Measurements from ENCODE around the gene AMPH.

The AMPH gene

DNA sequence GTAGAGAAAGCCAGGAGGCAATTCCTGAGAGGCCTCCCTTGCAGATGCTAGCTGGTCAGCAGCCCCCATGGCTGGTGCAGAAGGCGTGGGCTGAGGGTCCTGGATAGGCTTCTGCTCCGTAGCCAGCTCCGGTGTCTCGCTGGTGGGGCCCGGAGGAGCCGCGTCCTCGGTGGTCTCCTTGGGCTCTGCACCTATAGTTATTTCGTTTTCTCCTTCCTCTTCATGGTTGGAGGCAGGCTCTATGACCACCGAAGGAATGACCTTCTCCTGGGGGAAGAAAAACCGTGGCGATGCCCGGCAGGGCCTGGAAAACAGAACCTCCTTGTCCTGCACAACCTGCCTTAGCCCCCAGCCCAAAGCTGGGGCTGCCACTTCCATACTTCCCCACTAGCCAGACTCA, 239.4 kb downstream of the AMPH start:
- no peak overlapping the region for H3K27ac ChIP-seq (ENCODE audit: low read length)

DNA sequence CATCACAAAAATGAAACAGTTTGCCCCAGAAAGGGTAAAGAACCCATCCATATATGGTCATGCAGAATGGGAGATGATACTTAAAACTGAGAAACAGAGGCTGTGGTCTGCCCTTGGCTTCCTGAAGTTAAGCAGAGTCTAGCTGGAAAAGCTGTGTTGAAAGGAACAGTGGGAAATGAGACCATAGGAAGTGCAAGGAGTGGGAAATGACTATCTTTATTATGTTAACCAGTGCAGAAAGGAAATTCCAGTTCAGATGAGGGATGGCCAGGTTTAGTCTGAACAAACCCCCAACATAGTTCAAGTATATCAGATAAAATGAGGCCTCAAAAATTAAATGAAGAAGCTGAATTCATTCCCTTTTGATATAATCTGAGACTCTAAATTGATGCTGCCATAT, 245.5 kb downstream of the AMPH start:
- no peaks in the 10 kb centered on the region for H3K9me3 ChIP-seq (ENCODE audit: insufficient read depth, low read length)
- H3K27me3 ChIP-seq (ENCODE audit: low read depth, low read length): 0 out of 2 replicates have a peak, but pooled peaks cover 9% of the 10 kb centered on the region
- no peak overlapping the region for H2AFZ ChIP-seq (ENCODE audit: low read depth, low read length)
- no peak overlapping the region for H3K27ac ChIP-seq (ENCODE audit: low read length)
- no peak overlapping the region for H3K9ac ChIP-seq (ENCODE audit: low read length)
- no peaks in the 10 kb centered on the region for H3K79me2 ChIP-seq (ENCODE audit: low read length)
- no peak for TF ChIP-seq EZH2phosphoT487 (IDR thresholded peaks at IDR 0.05; ENCODE audit: low read depth)
- TF ChIP-seq, protein P1, sequence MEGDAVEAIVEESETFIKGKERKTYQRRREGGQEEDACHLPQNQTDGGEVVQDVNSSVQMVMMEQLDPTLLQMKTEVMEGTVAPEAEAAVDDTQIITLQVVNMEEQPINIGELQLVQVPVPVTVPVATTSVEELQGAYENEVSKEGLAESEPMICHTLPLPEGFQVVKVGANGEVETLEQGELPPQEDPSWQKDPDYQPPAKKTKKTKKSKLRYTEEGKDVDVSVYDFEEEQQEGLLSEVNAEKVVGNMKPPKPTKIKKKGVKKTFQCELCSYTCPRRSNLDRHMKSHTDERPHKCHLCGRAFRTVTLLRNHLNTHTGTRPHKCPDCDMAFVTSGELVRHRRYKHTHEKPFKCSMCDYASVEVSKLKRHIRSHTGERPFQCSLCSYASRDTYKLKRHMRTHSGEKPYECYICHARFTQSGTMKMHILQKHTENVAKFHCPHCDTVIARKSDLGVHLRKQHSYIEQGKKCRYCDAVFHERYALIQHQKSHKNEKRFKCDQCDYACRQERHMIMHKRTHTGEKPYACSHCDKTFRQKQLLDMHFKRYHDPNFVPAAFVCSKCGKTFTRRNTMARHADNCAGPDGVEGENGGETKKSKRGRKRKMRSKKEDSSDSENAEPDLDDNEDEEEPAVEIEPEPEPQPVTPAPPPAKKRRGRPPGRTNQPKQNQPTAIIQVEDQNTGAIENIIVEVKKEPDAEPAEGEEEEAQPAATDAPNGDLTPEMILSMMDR (IDR thresholded peaks at IDR 0.05; ENCODE audit: low read depth, low read length): no peak
- no peaks in the 10 kb centered on the region for H4K20me1 ChIP-seq (ENCODE audit: insufficient read depth, low read length)
- no peak overlapping the region for H3K4me2 ChIP-seq (ENCODE audit: low read length)
- no peaks in the 10 kb centered on the region for H3K36me3 ChIP-seq (replicated peaks; ENCODE audit: low read depth, low read length)
- no peak overlapping the region for H3K4me3 ChIP-seq (ENCODE audit: low read length)
- no peaks in the 10 kb centered on the region for H3K4me1 ChIP-seq (ENCODE audit: low read length)

More for the DNA sequence above, 239.4 kb downstream of the AMPH start:
- TF ChIP-seq, protein P1 (IDR thresholded peaks at IDR 0.05; ENCODE audit: low read depth, low read length): no peak
- TF ChIP-seq EZH2phosphoT487 (IDR thresholded peaks at IDR 0.05; ENCODE audit: low read depth): no peak
- H3K9ac ChIP-seq (ENCODE audit: low read length): no peak overlapping the region
- no peaks in the 10 kb centered on the region for H4K20me1 ChIP-seq (ENCODE audit: insufficient read depth, low read length)
- H2AFZ ChIP-seq (ENCODE audit: low read depth, low read length): no peak overlapping the region
- H3K9me3 ChIP-seq (ENCODE audit: insufficient read depth, low read length): no peaks in the 10 kb centered on the region
- no peaks in the 10 kb centered on the region for H3K36me3 ChIP-seq (replicated peaks; ENCODE audit: low read depth, low read length)
- peaks cover 15% of the 10 kb centered on the region for H3K4me1 ChIP-seq (ENCODE audit: low read length)
- 0 out of 2 replicates have a peak, but pooled peaks cover 4% of the 10 kb centered on the region for H3K27me3 ChIP-seq (ENCODE audit: low read depth, low read length)
- no peak overlapping the region for H3K4me3 ChIP-seq (ENCODE audit: low read length)
- no peak overlapping the region for H3K4me2 ChIP-seq (ENCODE audit: low read length)
- H3K79me2 ChIP-seq (ENCODE audit: low read length): no peaks in the 10 kb centered on the region

DNA sequence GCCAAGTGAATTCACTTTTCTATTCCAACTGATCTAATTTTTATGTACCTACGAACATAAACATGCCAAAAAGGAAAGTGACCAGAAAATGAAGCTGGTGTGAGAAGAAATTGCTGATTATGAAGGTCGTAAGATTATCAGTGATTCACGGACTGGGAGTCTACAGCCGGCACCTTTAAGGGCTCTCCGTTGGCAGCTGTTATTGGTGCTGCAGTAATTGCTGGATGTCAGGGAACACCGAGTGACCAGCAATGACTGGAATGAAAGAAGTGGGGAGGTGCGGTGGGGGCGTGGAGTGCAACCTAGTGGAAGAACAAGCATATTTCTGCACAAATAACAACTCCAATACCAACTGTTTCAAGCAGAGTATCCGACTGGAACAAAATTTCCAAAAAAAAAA, 247.9 kb downstream of the AMPH start:
- no peaks in the 10 kb centered on the region for H4K20me1 ChIP-seq (ENCODE audit: insufficient read depth, low read length)
- H3K27ac ChIP-seq (ENCODE audit: low read length): no peak overlapping the region
- no peaks in the 10 kb centered on the region for H3K9me3 ChIP-seq (ENCODE audit: insufficient read depth, low read length)
- no peak overlapping the region for H3K9ac ChIP-seq (ENCODE audit: low read length)
- H3K36me3 ChIP-seq (replicated peaks; ENCODE audit: low read depth, low read length): no peaks in the 10 kb centered on the region
- peaks cover 16% of the 10 kb centered on the region; the same call in 1 of the 2 replicates for H3K27me3 ChIP-seq (ENCODE audit: low read depth, low read length)
- no peak overlapping the region for H3K4me3 ChIP-seq (ENCODE audit: low read length)
- H3K4me2 ChIP-seq (ENCODE audit: low read length): no peak overlapping the region
- TF ChIP-seq EZH2phosphoT487 (IDR thresholded peaks at IDR 0.05; ENCODE audit: low read depth): no peak
- TF ChIP-seq, protein P1 (IDR thresholded peaks at IDR 0.05; ENCODE audit: low read depth, low read length): no peak
- no peaks in the 10 kb centered on the region for H3K4me1 ChIP-seq (ENCODE audit: low read length)
- H3K79me2 ChIP-seq (ENCODE audit: low read length): no peaks in the 10 kb centered on the region
- H2AFZ ChIP-seq (ENCODE audit: low read depth, low read length): no peak overlapping the region

DNA sequence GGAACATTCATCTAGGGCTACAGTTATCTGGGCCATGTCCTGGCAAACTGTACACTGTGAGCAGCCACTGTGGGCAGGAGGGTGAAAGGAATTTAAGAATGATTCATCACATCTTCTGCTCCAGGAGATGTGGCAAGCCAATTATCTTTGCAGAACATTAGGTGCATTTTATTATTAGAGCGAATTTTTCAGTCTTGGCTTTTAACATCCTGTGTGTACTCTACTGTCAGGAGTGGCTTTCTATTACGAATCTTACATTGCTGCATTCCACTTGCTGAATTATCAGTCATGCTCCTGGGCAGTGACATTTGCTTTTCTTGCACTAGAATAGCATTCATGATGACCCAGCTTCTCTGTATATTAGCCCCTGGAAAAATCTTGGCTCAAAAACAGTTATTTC, 248.5 kb downstream of the AMPH start:
- Histone ChIP-seq H3K4me3 (ENCODE audit: low read length) (no peak overlapping the region), H4K20me1 (ENCODE audit: insufficient read depth, low read length) (no peaks in the 10 kb centered on the region), H3K4me2 (ENCODE audit: low read length) (no peak overlapping the region), H3K27ac (ENCODE audit: low read length) (no peak overlapping the region), H2AFZ (ENCODE audit: low read depth, low read length) (no peak overlapping the region), H3K4me1 (ENCODE audit: low read length) (no peaks in the 10 kb centered on the region), H3K27me3 (ENCODE audit: low read depth, low read length) (peaks cover 16% of the 10 kb centered on the region; the same call in 1 of the 2 replicates), H3K9me3 (ENCODE audit: insufficient read depth, low read length) (no peaks in the 10 kb centered on the region), H3K79me2 (ENCODE audit: low read length) (no peaks in the 10 kb centered on the region), H3K9ac (ENCODE audit: low read length) (no peak overlapping the region), H3K36me3 (replicated peaks; ENCODE audit: low read depth, low read length) (no peaks in the 10 kb centered on the region)
- TF ChIP-seq, protein P1 (IDR thresholded peaks at IDR 0.05; ENCODE audit: low read depth, low read length): no peak
- TF ChIP-seq EZH2phosphoT487 (IDR thresholded peaks at IDR 0.05; ENCODE audit: low read depth): no peak
